HuH-7 (cell line): Measurements from ENCODE around the gene DHX38.
A peak's percentile ranks its signal among the peaks of the same experiment; 100 is the strongest.

Experiments used
- DNase-seq: peaks from one replicate; pipeline ENCODE4 v3.0.0; 2011; ENCODE audit warnings: low spot score

Gene DHX38

DNA sequence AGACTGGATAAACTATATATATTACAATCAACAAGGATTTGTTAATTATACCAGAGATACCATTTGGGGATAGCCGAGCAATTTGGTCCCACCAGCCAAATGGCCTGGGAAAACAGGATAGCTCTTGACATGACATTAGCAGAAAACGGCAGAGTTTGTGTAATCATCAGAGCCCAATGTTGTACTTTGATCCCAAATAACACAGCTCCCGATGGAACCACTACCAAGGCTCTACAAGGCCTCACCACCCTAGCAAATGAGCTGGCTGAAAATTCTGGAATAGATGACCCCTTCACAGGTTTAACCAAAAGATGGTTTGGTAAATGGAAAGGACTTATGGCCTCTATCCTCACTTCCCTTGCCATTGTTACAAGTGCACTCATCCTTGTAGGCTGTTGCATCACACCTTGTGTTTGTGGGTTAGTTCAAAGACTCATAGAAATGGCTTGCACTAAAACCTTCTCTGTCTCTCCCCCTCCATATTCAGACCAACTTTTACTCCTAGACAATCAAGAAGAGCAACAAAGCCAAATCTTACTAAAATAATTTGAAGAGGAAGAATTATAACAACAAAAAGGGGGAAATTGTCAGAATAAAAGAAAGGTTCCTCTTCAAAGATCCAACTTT is 9.8 kb upstream of the DHX38 start:
- no peak for DNase-seq

GRCh38 chr16:72084445-72084844 is 9.2 kb upstream of the DHX38 start:
- no peak for DNase-seq

GRCh38 chr16:72085002-72085401 is 8.6 kb upstream of the DHX38 start:
- DNase-seq: no peak

GRCh38 chr16:72091217-72091616 is 2.4 kb upstream of the DHX38 start:
- no peak for DNase-seq

GRCh38 chr16:72092832-72093447 is 707 bp upstream of the DHX38 start:
- no peak for DNase-seq

DNA sequence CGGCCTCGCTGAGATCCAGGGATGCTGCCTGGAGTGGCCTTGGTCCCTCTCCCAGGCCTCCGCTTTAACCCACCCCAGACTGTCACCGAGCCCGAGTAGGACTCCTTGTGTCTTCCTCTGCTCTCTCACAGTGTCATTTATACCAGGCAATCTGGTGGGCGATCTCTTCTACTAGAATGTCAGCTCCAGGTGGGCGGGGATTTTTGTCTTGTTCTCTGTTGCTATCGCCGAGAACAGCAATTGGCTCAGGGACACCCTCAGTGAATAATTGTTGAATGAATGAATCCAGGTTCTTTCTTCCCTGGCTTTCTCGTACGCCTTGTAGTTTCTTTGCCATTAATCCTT is 591 bp downstream of the DHX38 start:
- no peak for DNase-seq

DNA sequence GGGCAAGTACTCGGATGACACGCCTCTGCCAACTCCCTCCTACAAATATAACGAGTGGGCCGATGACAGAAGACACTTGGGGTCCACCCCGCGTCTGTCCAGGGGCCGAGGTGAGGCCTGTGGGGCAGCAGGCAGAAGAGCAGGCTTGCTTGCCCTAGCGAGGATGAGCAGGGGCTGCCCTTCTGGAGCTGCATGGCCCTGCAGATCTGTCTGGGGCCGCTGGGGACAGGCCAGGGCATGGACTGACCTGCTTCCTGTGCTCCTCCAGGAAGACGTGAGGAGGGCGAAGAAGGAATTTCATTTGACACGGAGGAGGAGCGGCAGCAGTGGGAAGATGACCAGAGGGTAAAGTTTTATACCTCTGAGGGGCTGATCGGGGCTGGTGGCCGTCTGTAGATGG is 5.3 kb downstream of the DHX38 start:
- DNase-seq: no peak

- peak; percentile 92 for DNase-seq
Observed at GRCh38 chr16:72099377-72099818, 5.8 kb downstream of the DHX38 start.

DNA sequence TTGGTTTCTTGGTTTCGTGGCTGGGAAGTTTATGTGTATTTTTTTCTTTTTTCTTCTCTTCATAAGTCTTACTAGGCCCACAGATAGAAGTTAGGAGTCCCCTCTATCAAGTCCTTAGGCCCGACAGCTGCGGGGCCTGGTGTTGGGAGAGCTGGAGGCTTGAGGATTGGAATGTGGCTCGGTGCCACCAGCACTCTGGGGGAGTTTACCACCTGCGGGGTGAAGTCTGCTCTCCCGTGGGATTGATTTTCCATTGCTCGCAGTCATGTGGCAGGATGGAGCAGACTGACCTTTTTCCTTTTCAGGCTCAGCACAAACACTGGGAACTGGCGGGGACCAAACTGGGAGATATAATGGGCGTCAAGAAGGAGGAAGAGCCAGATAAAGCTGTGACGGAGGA is 7.5 kb downstream of the DHX38 start:
- DNase-seq: no peak

DNA sequence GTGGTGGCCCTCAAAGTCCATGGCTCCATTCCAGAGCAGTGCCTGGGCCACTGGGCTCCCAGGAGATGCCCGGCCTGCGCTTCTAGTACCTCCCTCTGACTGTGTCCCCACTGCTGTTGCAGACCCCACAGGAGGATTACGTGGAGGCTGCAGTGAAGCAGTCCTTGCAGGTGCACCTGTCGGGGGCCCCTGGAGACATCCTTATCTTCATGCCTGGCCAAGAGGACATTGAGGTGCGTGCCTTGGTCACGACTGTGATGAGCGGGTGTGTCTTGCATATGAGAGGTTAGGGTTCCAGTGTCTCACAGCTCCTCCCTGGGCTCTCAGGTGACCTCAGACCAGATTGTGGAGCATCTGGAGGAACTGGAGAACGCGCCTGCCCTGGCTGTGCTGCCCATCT is 11.3 kb downstream of the DHX38 start:
- DNase-seq: no peak

GRCh38 chr16:72105978-72106377 is 12.3 kb downstream of the DHX38 start:
- no peak for DNase-seq

- no peak for DNase-seq
Observed at GRCh38 chr16:72107371-72107770, 13.7 kb downstream of the DHX38 start.

DNA sequence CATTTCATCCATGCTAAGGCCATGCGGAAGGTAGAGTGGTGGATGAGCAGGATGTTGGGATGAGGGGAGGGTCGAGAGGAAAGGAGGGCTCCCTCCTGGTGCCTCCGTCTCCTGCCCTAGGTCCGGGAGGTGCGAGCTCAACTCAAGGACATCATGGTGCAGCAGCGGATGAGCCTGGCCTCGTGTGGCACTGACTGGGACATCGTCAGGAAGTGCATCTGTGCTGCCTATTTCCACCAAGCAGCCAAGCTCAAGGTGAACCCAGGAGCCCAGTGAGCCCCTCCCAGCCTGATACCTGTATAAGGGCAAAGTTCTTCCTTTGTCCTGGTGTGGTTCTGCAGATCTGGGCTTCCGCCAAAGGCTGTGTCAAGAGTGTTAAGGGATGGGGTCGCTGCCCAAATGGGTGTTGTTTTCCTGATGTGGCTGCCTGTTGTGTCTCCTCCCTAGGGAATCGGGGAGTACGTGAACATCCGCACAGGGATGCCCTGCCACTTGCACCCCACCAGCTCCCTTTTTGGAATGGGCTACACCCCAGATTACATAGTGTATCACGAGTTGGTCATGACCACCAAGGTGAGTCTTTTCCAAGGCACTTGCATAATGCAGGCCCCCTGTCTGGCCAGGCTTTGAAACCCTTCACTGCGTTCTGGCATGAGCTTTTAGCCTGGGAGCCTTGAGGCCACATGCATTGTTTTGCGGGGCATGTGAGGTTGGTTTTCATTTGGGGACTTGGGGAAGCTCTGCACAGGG is 14.9 kb downstream of the DHX38 start:
- DNase-seq: no peak

DNA sequence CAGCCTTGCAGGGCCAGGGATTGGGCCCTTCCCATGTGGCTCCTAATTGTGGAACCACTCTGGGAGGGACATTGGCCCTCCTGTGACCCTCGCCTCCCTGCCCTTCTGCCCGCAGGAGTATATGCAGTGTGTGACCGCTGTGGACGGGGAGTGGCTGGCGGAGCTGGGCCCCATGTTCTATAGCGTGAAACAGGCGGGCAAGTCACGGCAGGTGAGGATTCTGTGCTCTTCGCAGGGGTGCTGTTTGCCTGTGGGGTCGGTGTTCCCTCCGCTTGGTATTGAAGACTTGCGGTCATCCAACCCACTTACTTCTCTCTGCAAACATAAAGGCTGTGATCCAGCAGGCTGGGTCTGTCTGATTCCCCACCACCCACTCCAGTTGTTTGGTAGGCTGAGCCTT is 15.7 kb downstream of the DHX38 start:
- DNase-seq: no peak

- no peak for DNase-seq
Observed at GRCh38 chr16:72109966-72110530, 16.4 kb downstream of the DHX38 start.

DNA sequence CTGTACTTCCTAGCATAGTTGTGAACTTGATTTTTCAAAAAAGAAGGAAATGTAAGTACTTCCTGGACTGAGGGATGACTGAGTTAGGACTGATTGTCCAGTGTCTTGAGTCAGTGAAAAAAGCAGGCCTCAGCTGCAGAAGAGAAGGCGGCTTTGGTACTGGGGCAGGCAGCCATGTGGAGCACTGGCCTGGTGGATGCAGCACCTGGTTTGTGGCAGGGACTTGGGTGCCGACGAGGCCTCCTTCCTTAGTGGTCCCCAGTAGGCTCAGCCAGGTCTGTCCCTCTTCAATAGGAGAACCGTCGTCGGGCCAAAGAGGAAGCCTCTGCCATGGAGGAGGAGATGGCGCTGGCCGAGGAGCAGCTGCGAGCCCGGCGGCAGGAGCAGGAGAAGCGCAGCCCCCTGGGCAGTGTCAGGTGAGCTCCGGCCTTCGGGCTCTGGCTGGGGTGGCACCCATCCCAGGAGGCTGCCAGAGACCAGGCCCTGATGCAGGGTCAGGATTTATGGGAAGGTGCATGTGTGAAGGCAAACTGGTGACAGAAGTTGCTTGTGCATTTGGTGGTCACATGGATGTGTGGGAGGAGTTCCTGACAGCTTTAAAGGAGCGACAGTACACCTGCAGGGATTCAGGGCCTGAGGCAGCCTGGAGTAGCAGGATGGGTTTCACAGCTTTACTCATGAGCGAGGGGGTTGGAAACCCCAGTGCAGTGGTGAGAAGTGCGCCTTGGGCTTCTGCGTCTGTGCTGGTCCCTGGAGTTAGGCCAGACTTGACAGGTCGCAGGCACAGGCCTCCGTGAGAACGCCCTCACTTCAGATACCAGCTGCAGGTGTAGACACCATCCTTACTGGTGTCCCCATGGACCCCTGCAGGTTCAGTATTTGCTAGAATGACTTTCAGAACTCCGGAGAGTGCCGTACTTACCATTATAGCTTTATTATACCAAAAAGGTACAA is 17.3 kb downstream of the DHX38 start:
- no peak for DNase-seq

DNA sequence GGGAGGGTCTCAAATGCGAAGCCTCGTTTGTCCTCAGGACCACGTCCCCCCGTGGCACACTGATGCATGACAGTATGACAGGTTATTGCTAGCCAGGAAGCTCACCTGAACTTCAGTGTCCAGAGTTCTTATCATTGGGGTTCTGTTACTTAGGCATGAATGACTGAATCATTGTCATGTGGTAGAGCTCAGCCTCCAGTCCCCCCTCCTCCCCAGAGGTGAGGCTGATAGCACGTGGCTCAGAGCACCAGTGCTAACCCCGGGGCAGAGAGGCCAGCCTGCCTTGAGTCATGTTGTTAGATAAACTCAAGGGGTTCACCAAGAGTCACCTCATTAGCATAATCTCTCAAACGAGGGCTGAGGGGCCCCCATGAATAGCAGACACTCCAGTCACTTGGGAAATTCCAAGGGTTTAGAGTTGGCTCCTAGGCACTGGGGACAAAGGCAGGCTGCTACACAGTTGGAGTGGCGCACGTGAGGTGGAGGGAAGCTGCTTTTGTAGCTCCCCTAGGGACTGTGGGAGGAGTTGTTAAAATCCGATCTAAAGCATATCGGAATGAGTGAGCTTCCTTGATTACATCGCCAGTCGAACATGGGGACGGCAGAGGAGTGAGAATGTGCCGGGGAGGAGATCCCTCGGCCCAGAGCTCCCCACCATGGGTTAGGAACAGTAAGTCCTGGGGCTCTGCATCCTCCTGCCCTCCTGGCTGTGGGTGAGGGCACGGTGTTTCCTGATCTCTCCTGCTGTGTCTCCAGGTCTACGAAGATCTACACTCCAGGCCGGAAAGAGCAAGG is 18.2 kb downstream of the DHX38 start:
- no peak for DNase-seq

DNA sequence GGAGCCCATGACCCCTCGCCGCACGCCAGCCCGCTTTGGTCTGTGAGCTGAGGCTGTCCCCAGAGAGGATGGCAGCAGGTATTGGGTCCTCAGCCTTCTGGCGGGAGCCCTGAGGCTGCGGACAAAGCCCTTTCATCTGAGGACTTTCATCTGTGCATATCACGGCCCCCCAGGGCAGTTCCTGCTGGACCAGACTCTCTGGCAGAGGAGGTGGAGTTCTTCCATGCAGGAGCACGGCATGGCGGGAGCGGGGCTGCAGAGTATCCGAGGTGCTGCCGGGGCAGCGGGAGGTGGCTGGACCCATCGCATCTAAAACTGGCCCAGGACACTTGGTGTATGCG is 18.8 kb downstream of the DHX38 start:
- no peak for DNase-seq

GRCh38 chr16:72112906-72113615 is 19.4 kb downstream of the DHX38 start:
- no peak for DNase-seq

GRCh38 chr16:72113616-72113945 is 19.9 kb downstream of the DHX38 start:
- DNase-seq: no peak

DNA sequence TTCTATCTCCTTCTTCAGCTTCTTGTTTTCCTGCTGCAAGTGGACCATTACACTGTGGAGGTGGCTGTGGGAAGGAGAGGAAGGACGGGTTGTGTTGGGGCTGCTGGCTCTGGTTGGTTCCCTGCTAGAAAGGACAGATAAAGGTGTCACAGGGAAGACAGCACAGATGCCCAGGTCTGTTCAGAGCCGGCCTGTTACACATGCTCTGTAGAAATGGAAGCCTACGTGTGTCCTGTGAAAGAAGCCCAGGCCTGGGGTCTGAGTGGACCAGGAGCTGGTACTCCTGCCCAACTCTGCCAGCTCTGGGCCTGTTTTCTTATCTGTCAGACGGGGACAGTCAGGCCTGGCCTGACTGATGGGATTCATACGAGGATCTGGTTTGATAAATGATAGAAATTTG is 26.4 kb downstream of the DHX38 start:
- DNase-seq: no peak
